HG03432 (cell line): Measurements from ENCODE around the gene FEZF2.

ENCODE experiments used
- ATAC-seq: cut with Tn5 transposase; IDR thresholded peaks from one replicate; pipeline ENCODE4 v1.9.1; 2021; ENCODE audit warnings: mild to moderate bottlenecking, moderate library complexity; ENCODE audit not compliant: unreplicated experiment

Gene FEZF2

GRCh38 chr3:62373714-62374333 is 474 bp upstream of the FEZF2 start:
- no peak for ATAC-seq

GRCh38 chr3:62372621-62373041 is 719 bp downstream of the FEZF2 start:
- ATAC-seq, result no peak

GRCh38 chr3:62371720-62372591 is 1.4 kb downstream of the FEZF2 start:
- ATAC-seq, result no peak

- ATAC-seq, result no peak
Measured at GRCh38 chr3:62370858-62371719, 2.3 kb downstream of the FEZF2 start.

- no peak for ATAC-seq
Measured at GRCh38 chr3:62370112-62370857, 3.1 kb downstream of the FEZF2 start.

GRCh38 chr3:62369476-62369743 is 3.9 kb downstream of the FEZF2 start:
- no peak for ATAC-seq

- no peak for ATAC-seq
Measured at GRCh38 chr3:62368705-62369475, 4.5 kb downstream of the FEZF2 start.

- no peak for ATAC-seq
Measured at GRCh38 chr3:62368290-62368704, 5.1 kb downstream of the FEZF2 start.

- ATAC-seq, result no peak
Measured at GRCh38 chr3:62367763-62368195, 5.6 kb downstream of the FEZF2 start.

- no peak for ATAC-seq
Measured at GRCh38 chr3:62366126-62366484, 7.2 kb downstream of the FEZF2 start.

- ATAC-seq, result no peak
Measured at GRCh38 chr3:62365391-62366125, 7.8 kb downstream of the FEZF2 start.

GRCh38 chr3:62364191-62364590 is 9.2 kb downstream of the FEZF2 start:
- ATAC-seq, result no peak

GRCh38 chr3:62363275-62363674 is 10.1 kb downstream of the FEZF2 start:
- ATAC-seq, result no peak

- ATAC-seq, result peak; percentile 23
Measured at GRCh38 chr3:62361824-62362223, 11.5 kb downstream of the FEZF2 start.

- ATAC-seq, result peak; percentile 92
Measured at GRCh38 chr3:62361261-62361660, 12.1 kb downstream of the FEZF2 start.

GRCh38 chr3:62359531-62359930 is 13.8 kb downstream of the FEZF2 start:
- no peak for ATAC-seq

GRCh38 chr3:62356356-62356755 is 17.0 kb downstream of the FEZF2 start:
- ATAC-seq, result no peak

- no peak for ATAC-seq
Measured at GRCh38 chr3:62355703-62356102, 17.6 kb downstream of the FEZF2 start.

- ATAC-seq, result no peak
Measured at GRCh38 chr3:62343755-62344154, 29.6 kb downstream of the FEZF2 start.

- no peak for ATAC-seq
Measured at GRCh38 chr3:62335196-62335595, 38.2 kb downstream of the FEZF2 start.
